D721Med (cell line): ENCODE results near the gene ALPK3.

ENCODE experiments used
- DNase-seq: peaks from one replicate; pipeline ENCODE4 v3.0.0; 2011; ENCODE audit warnings: low spot score; ENCODE audit not compliant: insufficient read length
- FAIRE-seq: peaks from 2 replicates; lab custom pipeline; 2011; peaks lifted over from hg19 to GRCh38; lab: Jason Lieb, UNC
- CTCF ChIP-seq: IDR thresholded peaks from 2 replicates; pipeline ENCODE4 v1.5.1; 2012; ENCODE audit warnings: mild to moderate bottlenecking, control low read depth; ENCODE audit not compliant: insufficient read depth; ENCODE audit errors: missing control alignments

Gene ALPK3

GRCh38 chr15:84781495-84781894, 35.7 kb upstream of the ALPK3 start:
- no peak for TF ChIP-seq CTCF
- FAIRE-seq = no peak
- no peak for DNase-seq

GRCh38 chr15:84782346-84782745, 34.8 kb upstream of the ALPK3 start:
- FAIRE-seq (no peak), DNase-seq (no peak)
- no peak for TF ChIP-seq CTCF

- FAIRE-seq (no peak), DNase-seq (no peak)
- no peak for TF ChIP-seq CTCF
These were observed 33.5 kb upstream of the ALPK3 start for GRCh38 chr15:84783493-84784251.

GRCh38 chr15:84784262-84784661, 32.9 kb upstream of the ALPK3 start:
- TF ChIP-seq CTCF = no peak
- no peak for FAIRE-seq
- no peak for DNase-seq

GRCh38 chr15:84785053-84785452, 32.1 kb upstream of the ALPK3 start:
- FAIRE-seq (no peak), DNase-seq (no peak)

GRCh38 chr15:84788500-84788899, 28.7 kb upstream of the ALPK3 start:
- TF ChIP-seq CTCF = no peak
- FAIRE-seq (no peak), DNase-seq (no peak)

More at GRCh38 chr15:84785053-84785452, 32.1 kb upstream of the ALPK3 start:
- no peak for TF ChIP-seq CTCF

GRCh38 chr15:84789762-84790161, 27.4 kb upstream of the ALPK3 start:
- TF ChIP-seq CTCF = no peak
- FAIRE-seq = no peak
- no peak for DNase-seq
